Measurements from ENCODE around the gene SNX25. TPM values are rescaled to one million over a fixed set of nuclear protein-coding genes. Genes with fewer than 3 reads are reported as not detected.

SNX25 gene
- total and polyA plus RNA-seq, 2 of the 13 experiments (the other 11 are each of a cell fraction or from before 2014, with no cell fraction given) = 23.4 to 23.5 TPM

DNA sequence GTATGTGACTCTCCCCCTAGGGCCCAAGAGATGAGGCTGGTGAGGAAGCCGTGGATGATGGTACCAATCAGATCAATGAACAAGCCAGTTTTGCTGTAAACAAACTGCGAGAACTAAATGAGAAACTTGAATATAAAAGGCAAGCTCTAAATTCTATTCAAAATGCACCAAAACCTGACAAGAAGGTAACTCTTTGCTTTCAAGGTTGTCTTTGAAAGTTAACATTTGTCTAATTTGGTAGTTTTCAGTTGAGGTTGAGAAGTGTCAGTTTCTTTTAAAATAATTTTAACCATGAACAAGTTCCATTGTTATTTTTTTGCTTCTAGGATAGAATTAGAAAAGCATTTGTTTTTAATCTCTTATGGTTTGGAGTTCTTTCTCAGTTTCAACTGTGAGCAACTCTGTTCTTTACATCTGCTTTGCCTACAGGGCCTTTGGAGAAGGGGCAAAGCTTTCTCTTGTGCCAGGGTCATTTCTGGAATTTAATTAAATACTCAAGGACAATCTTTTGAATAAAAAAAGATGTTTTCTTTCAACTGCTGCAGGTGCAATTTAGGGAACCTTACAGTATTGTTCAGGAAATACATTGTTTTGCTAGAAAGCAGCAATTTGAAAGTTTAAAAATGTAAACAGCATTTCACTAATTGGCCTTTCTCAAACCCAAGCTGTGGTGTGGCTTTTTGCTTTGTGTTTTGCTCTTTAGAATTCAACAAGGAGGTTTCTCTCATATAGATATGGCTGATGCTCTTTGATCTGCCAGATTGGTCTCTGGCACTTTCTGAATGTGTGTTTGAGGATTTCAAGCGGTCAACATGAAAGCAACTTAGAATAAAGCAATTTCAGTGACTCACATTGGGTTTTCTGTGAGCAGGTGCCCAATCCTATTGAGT is 123.4 kb downstream of the SNX25 start (continued):
- TF ChIP-seq, protein P1, sequence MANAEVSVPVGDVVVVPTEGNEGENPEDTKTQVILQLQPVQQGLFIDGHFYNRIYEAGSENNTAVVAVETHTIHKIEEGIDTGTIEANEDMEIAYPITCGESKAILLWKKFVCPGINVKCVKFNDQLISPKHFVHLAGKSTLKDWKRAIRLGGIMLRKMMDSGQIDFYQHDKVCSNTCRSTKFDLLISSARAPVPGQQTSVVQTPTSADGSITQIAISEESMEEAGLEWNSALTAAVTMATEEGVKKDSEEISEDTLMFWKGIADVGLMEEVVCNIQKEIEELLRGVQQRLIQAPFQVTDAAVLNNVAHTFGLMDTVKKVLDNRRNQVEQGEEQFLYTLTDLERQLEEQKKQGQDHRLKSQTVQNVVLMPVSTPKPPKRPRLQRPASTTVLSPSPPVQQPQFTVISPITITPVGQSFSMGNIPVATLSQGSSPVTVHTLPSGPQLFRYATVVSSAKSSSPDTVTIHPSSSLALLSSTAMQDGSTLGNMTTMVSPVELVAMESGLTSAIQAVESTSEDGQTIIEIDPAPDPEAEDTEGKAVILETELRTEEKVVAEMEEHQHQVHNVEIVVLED (CRISPR knock-in tag; IDR thresholded peaks at IDR 0.05; ENCODE audit: borderline replicate concordance) = peak; percentile 34; the same call in 1 of the 2 replicates
- no peak for TF ChIP-seq RBAK (CRISPR knock-in tag; IDR thresholded peaks at IDR 0.05)
- TF ChIP-seq, protein P2, sequence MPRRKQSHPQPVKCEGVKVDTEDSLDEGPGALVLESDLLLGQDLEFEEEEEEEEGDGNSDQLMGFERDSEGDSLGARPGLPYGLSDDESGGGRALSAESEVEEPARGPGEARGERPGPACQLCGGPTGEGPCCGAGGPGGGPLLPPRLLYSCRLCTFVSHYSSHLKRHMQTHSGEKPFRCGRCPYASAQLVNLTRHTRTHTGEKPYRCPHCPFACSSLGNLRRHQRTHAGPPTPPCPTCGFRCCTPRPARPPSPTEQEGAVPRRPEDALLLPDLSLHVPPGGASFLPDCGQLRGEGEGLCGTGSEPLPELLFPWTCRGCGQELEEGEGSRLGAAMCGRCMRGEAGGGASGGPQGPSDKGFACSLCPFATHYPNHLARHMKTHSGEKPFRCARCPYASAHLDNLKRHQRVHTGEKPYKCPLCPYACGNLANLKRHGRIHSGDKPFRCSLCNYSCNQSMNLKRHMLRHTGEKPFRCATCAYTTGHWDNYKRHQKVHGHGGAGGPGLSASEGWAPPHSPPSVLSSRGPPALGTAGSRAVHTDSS (CRISPR knock-in tag; conservative IDR thresholded peaks at IDR 0.05) = no peak
- 0 out of 2 replicates have a peak, but pooled peaks have one; percentile 75 for TF ChIP-seq RCOR2 (CRISPR knock-in tag; IDR thresholded peaks at IDR 0.05)
- TF ChIP-seq ZFP82 (CRISPR knock-in tag; IDR thresholded peaks at IDR 0.05; ENCODE audit: borderline replicate concordance) = no peak
- peak; percentile 93 for TF ChIP-seq TCF7 (IDR thresholded peaks at IDR 0.05; ENCODE audit: low read depth)
- TF ChIP-seq STAT5B (CRISPR knock-in tag; IDR thresholded peaks at IDR 0.05) = no peak
- no peak for TF ChIP-seq CHD2 (IDR thresholded peaks at IDR 0.05; ENCODE audit: low read depth, low read length)
- TF ChIP-seq PAXIP1 (CRISPR knock-in tag; conservative IDR thresholded peaks at IDR 0.05) = peak; percentile 78
- no peak for TF ChIP-seq RORA (CRISPR knock-in tag; IDR thresholded peaks at IDR 0.05)
- TF ChIP-seq ZNF709 (CRISPR knock-in tag; IDR thresholded peaks at IDR 0.05) = no peak
- no peak for TF ChIP-seq ZNF224 (CRISPR knock-in tag; IDR thresholded peaks at IDR 0.05)
- no peak for TF ChIP-seq ZNF563 (CRISPR knock-in tag; IDR thresholded peaks at IDR 0.05)
- no peak for TF ChIP-seq GTF2F1 (IDR thresholded peaks at IDR 0.05; ENCODE audit: low read length)
- no peak for TF ChIP-seq ZNF33B (CRISPR knock-in tag; IDR thresholded peaks at IDR 0.05)
- no peak for TF ChIP-seq SRY (CRISPR knock-in tag; IDR thresholded peaks at IDR 0.05)
- TF ChIP-seq ZNF562 (CRISPR knock-in tag; IDR thresholded peaks at IDR 0.05; ENCODE audit: borderline replicate concordance) = no peak
- TF ChIP-seq BRD4 (CRISPR knock-in tag; IDR thresholded peaks at IDR 0.05) = no peak
- no peak for TF ChIP-seq FOXK1 (CRISPR knock-in tag; IDR thresholded peaks at IDR 0.05; ENCODE audit: borderline replicate concordance, low read depth)
- no peak for TF ChIP-seq RNF219 (CRISPR knock-in tag; IDR thresholded peaks at IDR 0.05)
- no peak for TF ChIP-seq ZNF558 (CRISPR knock-in tag; IDR thresholded peaks at IDR 0.05; ENCODE audit: borderline replicate concordance)
